NCI-H2107 treated with DMSO at 0.1 percent for 48 hours (cell line): ENCODE data around the gene LYRM9.
A peak's percentile ranks its signal among the peaks of the same experiment; 100 is the strongest.
"Not testable (repeated sequence)": the region's sequence is repeated elsewhere in the genome, so short reads cannot be mapped to it uniquely, and the experiment has no call there.

ENCODE experiments used
- DNase-seq: peaks from one replicate; lab custom pipeline; 2025; ENCODE audit not compliant: unreplicated experiment; lab: John Stamatoyannopoulos, UW

LYRM9 gene

DNA sequence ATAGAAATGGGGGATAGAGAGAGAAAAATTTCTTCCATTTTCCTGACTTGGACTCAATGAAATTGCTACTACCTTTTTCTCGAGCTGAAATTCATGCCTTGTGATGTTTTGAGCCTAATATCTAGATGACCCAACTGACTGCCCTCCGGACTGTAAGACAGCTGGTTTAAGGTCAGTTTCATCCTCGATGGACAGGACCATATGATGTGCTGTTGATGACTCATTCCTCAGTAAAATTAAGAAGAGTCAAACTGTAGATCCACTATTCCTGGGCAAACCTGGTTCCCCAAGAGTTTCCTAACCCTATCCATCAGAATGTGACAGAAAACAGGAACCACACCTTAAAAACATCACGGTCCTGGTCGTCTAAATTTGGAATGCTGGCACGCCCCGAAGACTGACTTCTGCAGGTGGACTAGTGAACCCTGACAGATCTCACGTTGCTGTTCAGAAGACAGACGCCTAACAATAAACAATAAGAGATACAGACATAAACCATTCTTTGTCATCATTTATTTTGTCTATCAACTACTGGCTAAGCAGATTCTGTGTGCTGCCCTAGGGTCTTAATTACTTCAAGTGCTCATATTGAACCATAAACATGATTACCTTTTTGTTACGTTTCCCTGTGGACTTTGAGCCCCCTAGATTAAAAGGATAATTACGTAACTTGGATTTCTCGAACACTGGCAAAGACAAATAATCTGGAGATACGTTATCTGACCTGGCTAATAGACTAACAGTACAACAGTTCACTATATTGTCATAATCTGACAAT lies 47.7 kb downstream of the LYRM9 start:
- no peak for DNase-seq

DNA sequence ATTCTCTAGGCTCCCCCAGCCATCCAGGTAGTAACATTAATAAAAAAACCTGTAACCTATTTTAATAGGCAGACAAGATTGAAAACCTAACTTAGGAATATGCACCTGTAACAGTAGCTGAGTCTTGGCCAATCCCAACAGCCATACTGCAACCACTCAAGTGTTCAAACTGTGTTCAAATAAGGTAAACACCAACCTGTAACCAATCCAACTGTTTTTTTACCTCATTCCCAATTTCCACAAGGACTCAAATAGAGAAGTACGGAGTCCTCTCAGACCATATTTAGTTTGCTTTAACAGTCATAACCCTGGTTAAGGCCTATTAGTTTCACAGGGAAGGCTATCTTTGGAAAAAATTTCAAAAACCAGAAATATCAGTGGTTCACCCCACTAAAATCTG lies 52.5 kb downstream of the LYRM9 start:
- DNase-seq: no peak

DNA sequence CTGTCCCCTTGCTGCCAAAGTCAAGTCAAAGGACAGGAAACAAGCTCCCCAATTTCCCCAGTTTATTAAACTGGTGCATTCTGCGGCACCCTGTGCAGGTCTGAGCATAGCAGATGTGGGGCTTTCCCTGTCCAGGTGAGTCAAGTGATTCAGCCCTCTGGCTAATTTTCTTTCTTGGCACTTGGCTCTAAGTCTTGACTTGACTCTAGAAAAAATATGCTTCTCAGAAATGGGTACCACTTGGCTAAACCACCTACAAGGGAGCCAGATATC lies 52.8 kb downstream of the LYRM9 start:
- DNase-seq: not testable (repeated sequence)

DNA sequence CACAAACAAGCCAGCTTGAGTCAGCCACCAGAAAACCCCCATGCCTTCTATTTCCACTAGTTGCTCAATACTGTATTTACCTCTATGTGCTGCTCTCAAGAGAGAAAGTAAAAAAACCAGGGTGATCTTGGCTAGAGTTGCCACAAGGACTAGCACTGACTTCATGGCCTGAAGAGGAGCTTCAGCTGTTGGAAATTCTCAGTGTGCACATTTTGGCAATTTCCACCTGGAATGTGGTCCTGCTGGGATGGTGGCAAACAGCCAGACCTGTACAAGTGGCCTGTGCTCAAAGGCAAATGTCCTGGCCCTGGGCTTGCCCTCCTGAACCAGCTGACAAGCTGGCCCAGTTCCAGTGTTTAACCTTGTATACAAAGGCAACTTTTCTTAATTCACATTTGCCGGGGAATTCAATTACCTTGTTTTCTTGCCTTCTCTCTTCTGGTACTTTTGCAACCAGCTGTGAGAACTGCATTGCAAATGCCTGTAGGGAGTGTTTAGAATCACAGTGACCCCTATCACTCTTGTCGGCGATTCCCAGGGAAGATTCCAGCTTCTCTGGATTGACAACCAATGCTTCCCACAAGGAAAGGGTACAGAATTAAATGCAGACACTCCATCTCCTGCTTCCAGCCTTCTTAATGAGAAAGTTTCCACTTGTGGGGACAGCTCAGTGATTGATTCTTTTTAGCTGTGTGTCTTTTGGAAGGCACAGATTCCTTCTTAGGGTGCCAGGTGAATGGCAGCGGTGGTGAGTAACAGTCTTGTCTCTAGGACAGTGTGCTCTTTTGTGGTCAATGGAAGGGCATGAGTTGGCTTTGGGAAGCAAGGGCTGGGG lies 53.4 kb downstream of the LYRM9 start:
- not testable (repeated sequence) for DNase-seq

DNA sequence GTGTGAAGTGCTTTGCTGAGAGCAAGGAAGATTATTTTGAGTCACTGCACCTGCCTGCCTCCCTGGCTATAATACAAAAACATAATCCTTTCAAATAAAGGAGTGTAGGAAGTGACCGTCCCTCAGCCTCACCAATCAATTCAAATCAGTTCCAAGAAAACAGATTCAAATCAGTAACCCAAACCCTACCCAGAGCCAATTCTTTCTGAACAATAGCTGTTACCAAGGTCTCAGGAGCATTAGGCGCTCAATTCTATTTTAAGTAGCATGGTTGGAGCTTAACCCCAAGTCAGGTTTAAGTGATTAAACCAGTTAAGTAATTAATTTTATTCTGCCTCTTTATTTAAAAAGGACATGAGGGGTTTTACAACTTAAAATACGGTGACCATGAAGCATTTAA lies 54.6 kb downstream of the LYRM9 start:
- peak; percentile 54 for DNase-seq

DNA sequence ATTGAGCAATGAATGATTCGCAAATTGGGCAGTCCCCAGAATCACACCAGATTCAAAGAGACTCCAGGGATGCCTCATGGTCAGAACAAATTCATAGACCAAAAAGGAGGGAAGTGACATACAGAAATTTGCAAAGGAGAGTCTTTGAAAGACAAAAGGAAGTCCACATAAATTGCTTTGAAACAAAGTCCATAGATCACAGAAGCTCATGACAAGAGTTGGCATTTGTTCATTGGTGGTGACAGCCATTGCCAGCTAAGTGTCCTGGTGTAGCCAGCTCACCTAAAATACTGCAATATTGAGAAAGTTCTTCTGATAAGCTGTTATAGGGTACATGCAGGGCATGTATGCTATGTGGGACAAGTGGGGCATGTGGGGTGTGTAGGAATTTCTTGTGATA lies 55.4 kb downstream of the LYRM9 start:
- DNase-seq: not testable (repeated sequence)

DNA sequence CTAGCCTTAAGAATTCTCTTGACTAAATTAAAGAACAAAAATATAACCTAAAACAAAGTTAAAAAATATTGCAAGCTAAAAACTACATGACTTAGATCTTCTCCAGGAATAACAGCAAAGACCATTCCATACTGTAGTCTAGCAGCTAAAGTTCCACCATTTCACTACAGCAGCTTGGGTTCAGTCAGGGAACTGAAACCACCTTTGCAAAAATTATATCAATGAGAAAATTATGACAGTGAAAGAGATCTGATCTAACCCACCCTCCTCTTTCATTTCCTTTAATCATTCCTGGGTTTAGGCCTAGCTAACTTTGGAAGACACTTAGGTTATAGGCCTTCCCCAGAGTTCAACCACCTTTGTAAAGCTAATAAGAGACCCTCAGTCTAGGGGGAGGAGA lies 56.5 kb downstream of the LYRM9 start:
- DNase-seq: no peak

DNA sequence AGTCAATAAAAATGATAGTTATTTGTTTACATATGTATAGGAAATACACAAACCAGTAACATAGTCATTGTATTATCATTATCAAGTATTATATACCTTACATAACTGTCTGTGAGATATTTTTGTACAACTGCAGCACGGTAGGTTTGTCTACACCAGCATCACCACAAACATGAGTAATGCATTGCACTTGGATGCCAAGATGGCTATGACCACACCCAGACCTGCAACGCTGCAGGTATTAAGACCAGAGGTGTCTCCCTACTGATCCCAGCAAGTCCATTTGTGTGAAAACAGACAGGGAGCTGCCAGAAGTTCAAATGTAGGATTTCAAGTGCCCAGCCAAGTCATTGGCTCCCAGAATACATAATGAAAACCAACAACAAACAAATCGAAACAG lies 58.6 kb downstream of the LYRM9 start:
- no peak for DNase-seq

DNA sequence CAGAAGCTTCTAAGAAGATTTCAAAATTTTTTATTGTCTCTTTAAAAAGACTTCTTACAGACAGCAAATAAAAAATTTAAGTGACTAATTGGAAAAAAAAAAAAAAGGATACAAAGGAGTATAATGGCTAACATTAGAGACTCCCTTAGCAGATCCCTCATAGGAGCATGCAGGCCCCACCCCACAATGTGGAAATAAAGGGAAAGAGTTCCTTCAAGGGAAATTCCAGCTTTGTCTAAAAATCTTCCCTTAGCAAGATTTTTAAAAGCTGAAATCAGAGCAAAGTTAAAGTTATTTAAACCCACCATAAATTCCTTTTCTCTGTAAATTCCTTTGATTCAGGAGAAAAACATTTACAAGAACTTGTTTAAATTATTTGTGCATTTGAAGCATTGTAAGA lies 60.3 kb downstream of the LYRM9 start:
- DNase-seq: no peak

DNA sequence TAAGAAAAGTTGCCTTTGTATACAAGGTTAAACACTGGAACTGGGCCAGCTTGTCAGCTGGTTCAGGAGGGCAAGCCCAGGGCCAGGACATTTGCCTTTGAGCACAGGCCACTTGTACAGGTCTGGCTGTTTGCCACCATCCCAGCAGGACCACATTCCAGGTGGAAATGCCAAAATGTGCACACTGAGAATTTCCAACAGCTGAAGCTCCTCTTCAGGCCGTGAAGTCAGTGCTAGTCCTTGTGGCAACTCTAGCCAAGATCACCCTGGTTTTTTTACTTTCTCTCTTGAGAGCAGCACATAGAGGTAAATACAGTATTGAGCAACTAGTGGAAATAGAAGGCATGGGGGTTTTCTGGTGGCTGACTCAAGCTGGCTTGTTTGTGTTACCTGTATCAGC lies 63.3 kb downstream of the LYRM9 start:
- DNase-seq: peak; percentile 28

DNA sequence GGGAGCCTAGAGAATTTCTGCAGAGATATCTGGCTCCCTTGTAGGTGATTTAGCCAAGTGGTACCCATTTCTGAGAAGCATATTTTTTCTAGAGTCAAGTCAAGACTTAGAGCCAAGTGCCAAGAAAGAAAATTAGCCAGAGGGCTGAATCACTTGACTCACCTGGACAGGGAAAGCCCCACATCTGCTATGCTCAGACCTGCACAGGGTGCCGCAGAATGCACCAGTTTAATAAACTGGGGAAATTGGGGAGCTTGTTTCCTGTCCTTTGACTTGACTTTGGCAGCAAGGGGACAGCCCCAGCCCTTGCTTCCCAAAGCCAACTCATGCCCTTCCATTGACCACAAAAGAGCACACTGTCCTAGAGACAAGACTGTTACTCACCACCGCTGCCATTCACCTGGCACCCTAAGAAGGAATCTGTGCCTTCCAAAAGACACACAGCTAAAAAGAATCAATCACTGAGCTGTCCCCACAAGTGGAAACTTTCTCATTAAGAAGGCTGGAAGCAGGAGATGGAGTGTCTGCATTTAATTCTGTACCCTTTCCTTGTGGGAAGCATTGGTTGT lies 63.9 kb downstream of the LYRM9 start:
- not testable (repeated sequence) for DNase-seq
